HepG2 (cell line): Measurements from ENCODE around the gene TTYH2. TPM values are rescaled to one million over a fixed set of nuclear protein-coding genes. Genes with fewer than 3 reads are reported as not detected.

ENCODE experiments used
- ATAC-seq: fragments of 200-7000 bp; cut with Tn5 transposase; 3 replicates; pipeline ENCODE4 v1.9.1; 2020; ENCODE audit warnings: mild to moderate bottlenecking, moderate library complexity
- BruUV-seq: library from RNA; stranded (reverse); fragments of 400-500 nt; replicated peaks from 2 replicates; lab custom pipeline; 2021; lab: Mats Ljungman, UMichigan
- CTCF ChIA-PET: fragments of 300-600 bp; formaldehyde crosslinking; extraction: SDS; loops from one replicate; lab custom pipeline; 2021; ENCODE audit warnings: low total read pairs, inconsistent platforms, low intra/inter-chr PET ratio; lab: Yijun Ruan, JAX
- POLR2A ChIA-PET: fragments of 350-600 bp; sonication (Branson Sonifier 250); formaldehyde crosslinking; loops from one replicate; lab custom pipeline; 2020; ENCODE audit warnings: antibody characterized with exemption, inconsistent platforms; lab: Yijun Ruan, JAX
- DNase-seq: peaks from one replicate; pipeline ENCODE4 v3.0.0-alpha.2; 2015; ENCODE audit warnings: low spot score
- FAIRE-seq: peaks from 3 replicates; lab custom pipeline; 2011; peaks lifted over from hg19 to GRCh38; lab: Jason Lieb, UNC
- H2AFZ ChIP-seq: one replicate; pipeline ENCODE4 v1.6.1; 2011; ENCODE audit warnings: low read length, inconsistent platforms
- H3K27ac ChIP-seq: fragments of 300-600 bp; 3 replicates; pipeline ENCODE4 v1.8.0; 2011; ENCODE audit warnings: mixed run types, mild to moderate bottlenecking, mixed read lengths, low read length, inconsistent platforms; ENCODE audit not compliant: insufficient read depth; ENCODE audit errors: extremely low read length
- H3K27me3 ChIP-seq, 2 experiments: fragments of 200-600 bp in 1 of 2; 2 replicates in 1 of 2; 3 replicates in 1 of 2; pipeline versions ENCODE4 v1.6.0 to v1.8.0; 2011; ENCODE audit warnings: low read length in 2 of 2, mild to moderate bottlenecking in 2 of 2, moderate library complexity in 2 of 2, inconsistent platforms in 1 of 2; ENCODE audit not compliant: insufficient read depth in 2 of 2, control insufficient read depth in 1 of 2
- H3K36me3 ChIP-seq, 2 experiments: fragments of 200-600 bp in 1 of 2; replicated peaks in 1 of 2; 2 replicates in 1 of 2; 3 replicates in 1 of 2; pipeline versions ENCODE4 v1.5.1 to v1.8.0; 2011; ENCODE audit warnings: low read length in 2 of 2, inconsistent platforms in 1 of 2; ENCODE audit not compliant: insufficient read depth in 2 of 2, control insufficient read depth in 1 of 2
- H3K4me1 ChIP-seq: 2 replicates; pipeline ENCODE4 v1.5.1; 2012; ENCODE audit warnings: low read length, inconsistent platforms; ENCODE audit not compliant: insufficient read depth
- H3K4me2 ChIP-seq: 2 replicates; pipeline ENCODE4 v1.6.0; 2011; ENCODE audit warnings: low read depth, low read length, inconsistent platforms
- H3K4me3 ChIP-seq, 3 experiments: fragments of 200-600 bp in 1 of 3; sonication (generic), shearing (Covaris generic) in 1 of 3; replicated peaks in 1 of 3; 2 replicates each; pipeline ENCODE4 v1.5.1; 2011 to 2016; ENCODE audit warnings: low read length in 3 of 3, inconsistent platforms in 2 of 3, low read depth in 2 of 3, mild to moderate bottlenecking in 2 of 3, control low read depth in 1 of 3, mixed read lengths in 1 of 3; ENCODE audit not compliant: insufficient read depth in 1 of 3
- H3K79me2 ChIP-seq: one replicate; pipeline ENCODE4 v1.6.1; 2011; ENCODE audit warnings: low read length, inconsistent platforms; ENCODE audit not compliant: insufficient read depth
- H3K9ac ChIP-seq: 2 replicates; pipeline ENCODE4 v1.6.0; 2011; ENCODE audit warnings: mild to moderate bottlenecking, low read depth, low read length, inconsistent platforms; ENCODE audit not compliant: insufficient read depth
- H3K9me3 ChIP-seq: 2 replicates; pipeline ENCODE4 v1.5.1; 2012; ENCODE audit warnings: mild to moderate bottlenecking, low read length
- H4K20me1 ChIP-seq: 2 replicates; pipeline ENCODE4 v1.6.0; 2011; ENCODE audit warnings: inconsistent platforms, mild to moderate bottlenecking, low read length, moderate library complexity; ENCODE audit not compliant: insufficient read depth
- SMAD9 ChIP-seq: sonication (generic); formaldehyde crosslinking; IDR thresholded peaks from 2 replicates; pipeline ENCODE4 v1.5.1; 2020; ENCODE audit warnings: mild to moderate bottlenecking, missing genetic modification reagents
- SMARCC2 ChIP-seq: fragments of 450-650 bp; IDR thresholded peaks from 2 replicates; pipeline ENCODE4 v1.6.1; 2017; ENCODE audit warnings: antibody characterized with exemption, mild to moderate bottlenecking
- SNAI1 ChIP-seq: sonication (generic); formaldehyde crosslinking; IDR thresholded peaks from 2 replicates; pipeline ENCODE4 v1.5.0; 2020; ENCODE audit warnings: mild to moderate bottlenecking, missing genetic modification reagents, borderline replicate concordance
- TP53 ChIP-seq: sonication (generic); formaldehyde crosslinking; conservative IDR thresholded peaks from 2 replicates; pipeline ENCODE4 v1.4.0; 2020; ENCODE audit warnings: missing genetic modification reagents
- ZNF253 ChIP-seq: sonication (generic); formaldehyde crosslinking; IDR thresholded peaks from 2 replicates; pipeline ENCODE4 v1.8.0; 2022; ENCODE audit warnings: mild to moderate bottlenecking, missing genetic modification reagents, borderline replicate concordance
- ZNF761 ChIP-seq: sonication (generic); formaldehyde crosslinking; conservative IDR thresholded peaks from 2 replicates; pipeline ENCODE4 v1.4.0; 2020; ENCODE audit warnings: mild to moderate bottlenecking, missing genetic modification reagents
- WGBS: methylation state at CpG from one replicate; pipeline ENCODE4 v1.1.6; 2017; ENCODE audit warnings: low lambda C conversion rate; 5-methylcytosine and 5-hydroxymethylcytosine counted together
- in situ Hi-C: cut with HindIII; loops from 2 replicates; pipeline ENCODE4 v1.10.0; 2017; ENCODE audit warnings: low pct_unique_long_range_greater_than_20kb; ENCODE audit not compliant: extremely low pct_ligation_motif_present
- intact Hi-C: fragments of 100-400 bp; cut with micrococcal nuclease; formaldehyde crosslinking; loops from one replicate; pipeline ENCODE4 v1.10.0; 2022; ENCODE audit not compliant: unreplicated experiment
- polyA plus RNA-seq, 8 experiments: library from polyadenylated mRNA; depleted of rRNA in 3 of 8; stranded (reverse) in 7 of 8; unstranded in 1 of 8; fragments of >200 nt; fragmentation: Illumina TruSeq in 4 of 8; extraction: Trizol in 4 of 8; gene quantifications; 2 replicates each; pipeline versions ENCODE4 v1.2.1 to v1.2.3, GENCODE V29; 2011 to 2016; ENCODE audit warnings: low read depth in 4 of 8, missing spikeins in 1 of 8, mixed read lengths in 1 of 8; ENCODE audit not compliant: insufficient read depth in 1 of 8
- total RNA-seq, 5 experiments: library from RNA; depleted of rRNA; stranded (reverse); fragments of >200 nt; fragmentation: Illumina TruSeq; extraction: Trizol; gene quantifications; 2 replicates each; pipeline ENCODE4 v1.2.3, GENCODE V29; 2016; ENCODE audit warnings: low read depth in 1 of 5
- TF ChIP-seq, protein P1 (sequence below): sonication (generic); formaldehyde crosslinking; IDR thresholded peaks from 2 replicates; pipeline ENCODE4 v1.4.0; 2020; ENCODE audit warnings: missing genetic modification reagents, mild to moderate bottlenecking, borderline replicate concordance
- TF ChIP-seq, protein P2 (sequence below): sonication (generic); formaldehyde crosslinking; IDR thresholded peaks from 2 replicates; pipeline ENCODE4 v1.5.0; 2020; ENCODE audit warnings: missing genetic modification reagents, mild to moderate bottlenecking, borderline replicate concordance
- TF ChIP-seq, protein P3 (sequence below): IDR thresholded peaks from 2 replicates; pipeline ENCODE4 v1.6.1; 2016; ENCODE audit warnings: missing biosample characterization, missing genetic modification reagents, low read depth
- TF ChIP-seq, protein P4 (sequence below): sonication (generic); formaldehyde crosslinking; IDR thresholded peaks from 2 replicates; pipeline ENCODE4 v1.4.0; 2020; ENCODE audit warnings: missing genetic modification reagents
- TF ChIP-seq, protein P5 (sequence below): sonication (generic); formaldehyde crosslinking; IDR thresholded peaks from 2 replicates; pipeline ENCODE4 v1.8.1; 2023; ENCODE audit warnings: mild to moderate bottlenecking, missing genetic modification reagents, borderline replicate concordance
- TF ChIP-seq, protein P6 (sequence below): sonication (generic); formaldehyde crosslinking; IDR thresholded peaks from 2 replicates; pipeline ENCODE4 v1.8.0; 2022; ENCODE audit warnings: missing genetic modification reagents, mild to moderate bottlenecking, inconsistent platforms, borderline replicate concordance

The TTYH2 gene
- total and polyA plus RNA-seq, 2 of the 13 experiments (the other 11 are each of a cell fraction or from before 2014, with no cell fraction given), result 0.77 to 0.96 TPM

DNA sequence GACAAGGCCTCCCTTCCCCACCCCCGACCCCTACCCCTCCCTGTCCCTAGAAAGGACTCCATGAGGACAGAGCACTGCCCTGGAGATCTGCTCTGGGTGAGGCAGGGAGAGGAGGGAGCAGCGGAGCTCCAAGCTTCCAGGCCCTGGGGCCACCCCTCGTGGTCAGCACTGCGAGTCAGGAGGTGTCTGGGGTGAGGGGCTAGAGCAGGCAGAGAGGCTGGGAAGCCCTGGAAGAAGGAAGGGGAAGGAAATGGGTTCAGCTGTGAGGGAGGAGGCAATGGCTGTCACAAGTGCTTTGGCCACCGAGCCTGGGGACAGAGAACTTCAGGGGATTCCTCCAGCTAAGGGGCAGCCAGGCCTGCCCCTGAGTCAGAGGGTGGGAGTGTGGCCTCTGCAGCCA, 32.5 kb downstream of the TTYH2 start (continued):
- TF ChIP-seq, protein P1, sequence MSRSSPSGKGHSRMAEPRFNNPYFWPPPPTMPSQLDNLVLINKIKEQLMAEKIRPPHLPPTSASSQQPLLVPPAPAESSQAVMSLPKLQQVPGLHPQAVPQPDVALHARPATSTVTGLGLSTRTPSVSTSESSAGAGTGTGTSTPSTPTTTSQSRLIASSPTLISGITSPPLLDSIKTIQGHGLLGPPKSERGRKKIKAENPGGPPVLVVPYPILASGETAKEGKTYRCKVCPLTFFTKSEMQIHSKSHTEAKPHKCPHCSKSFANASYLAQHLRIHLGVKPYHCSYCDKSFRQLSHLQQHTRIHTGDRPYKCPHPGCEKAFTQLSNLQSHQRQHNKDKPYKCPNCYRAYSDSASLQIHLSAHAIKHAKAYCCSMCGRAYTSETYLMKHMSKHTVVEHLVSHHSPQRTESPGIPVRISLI, result no peak
- no peak for TF ChIP-seq SNAI1 (CRISPR knock-in tag)
- TF ChIP-seq, protein P2, sequence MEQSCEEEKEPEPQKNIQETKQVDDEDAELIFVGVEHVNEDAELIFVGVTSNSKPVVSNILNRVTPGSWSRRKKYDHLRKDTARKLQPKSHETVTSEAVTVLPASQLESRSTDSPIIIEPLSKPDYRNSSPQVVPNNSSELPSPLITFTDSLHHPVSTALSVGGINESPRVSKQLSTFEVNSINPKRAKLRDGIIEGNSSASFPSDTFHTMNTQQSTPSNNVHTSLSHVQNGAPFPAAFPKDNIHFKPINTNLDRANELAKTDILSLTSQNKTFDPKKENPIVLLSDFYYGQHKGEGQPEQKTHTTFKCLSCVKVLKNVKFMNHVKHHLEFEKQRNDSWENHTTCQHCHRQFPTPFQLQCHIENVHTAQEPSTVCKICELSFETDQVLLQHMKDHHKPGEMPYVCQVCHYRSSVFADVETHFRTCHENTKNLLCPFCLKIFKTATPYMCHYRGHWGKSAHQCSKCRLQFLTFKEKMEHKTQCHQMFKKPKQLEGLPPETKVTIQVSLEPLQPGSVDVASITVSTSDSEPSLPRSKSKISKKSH (CRISPR knock-in tag), result no peak
- no peak for TF ChIP-seq TP53 (CRISPR knock-in tag)
- TF ChIP-seq SMAD9, result no peak

DNA sequence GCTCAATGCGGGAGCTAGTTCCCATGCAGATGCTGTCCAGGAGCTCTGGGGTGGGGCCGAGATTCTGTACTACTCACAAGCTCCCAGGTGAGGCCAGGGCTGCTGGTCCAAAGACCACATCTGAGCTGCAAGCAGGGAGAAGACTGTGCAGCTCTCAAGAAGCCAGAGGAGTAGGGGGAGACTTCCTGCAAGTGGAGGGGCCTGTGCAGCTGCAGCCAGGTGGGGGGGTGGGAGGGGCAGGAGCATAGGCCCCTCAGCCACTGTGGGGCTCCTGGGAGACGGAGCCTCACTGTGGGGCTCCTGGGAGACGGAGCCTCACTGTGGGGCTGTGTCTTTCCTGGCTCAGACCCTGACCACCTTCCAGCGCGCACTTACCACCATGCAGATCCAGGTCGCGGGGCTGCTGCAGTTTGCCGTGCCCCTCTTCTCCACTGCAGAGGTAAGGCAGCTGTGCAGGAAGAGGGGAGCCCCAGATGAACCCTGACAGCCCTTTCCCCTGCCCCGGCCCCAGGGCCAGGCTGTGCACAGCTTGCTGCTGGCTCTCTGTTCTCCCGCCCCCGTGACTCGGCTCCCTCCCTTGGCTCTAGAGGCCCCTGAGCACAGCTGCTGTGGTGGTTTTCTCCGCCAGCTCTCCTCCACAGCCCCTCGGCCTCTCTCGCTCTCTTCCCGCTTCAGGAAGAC, 36.4 kb downstream of the TTYH2 start:
- ChIA-PET POLR2A (no interaction called here), CTCF (no interaction called here)
- Histone ChIP-seq H3K27ac (no peak overlapping the region), H3K27me3 (no peaks in the 10 kb centered on the region; a peak in 1 of 5 replicates), H3K4me2 (no peak overlapping the region), H3K36me3 (no peaks in the 10 kb centered on the region), H3K9me3 (no peaks in the 10 kb centered on the region), H3K79me2 (no peaks in the 10 kb centered on the region), H3K4me3 (no peak overlapping the region), H3K9ac (no peak overlapping the region), H2AFZ (no peak overlapping the region), H3K4me1 (peaks cover 6% of the 10 kb centered on the region), H4K20me1 (no peaks in the 10 kb centered on the region)
- FAIRE-seq (no peak), DNase-seq (no peak), ATAC-seq (no peak)
- in situ Hi-C loops (no loop called here), intact Hi-C loops (no loop called here)
- WGBS, result 56% methylated on average over 15 of the region's 17 CpGs
- BruUV-seq, result no TSS peak
- TF ChIP-seq, protein P3, sequence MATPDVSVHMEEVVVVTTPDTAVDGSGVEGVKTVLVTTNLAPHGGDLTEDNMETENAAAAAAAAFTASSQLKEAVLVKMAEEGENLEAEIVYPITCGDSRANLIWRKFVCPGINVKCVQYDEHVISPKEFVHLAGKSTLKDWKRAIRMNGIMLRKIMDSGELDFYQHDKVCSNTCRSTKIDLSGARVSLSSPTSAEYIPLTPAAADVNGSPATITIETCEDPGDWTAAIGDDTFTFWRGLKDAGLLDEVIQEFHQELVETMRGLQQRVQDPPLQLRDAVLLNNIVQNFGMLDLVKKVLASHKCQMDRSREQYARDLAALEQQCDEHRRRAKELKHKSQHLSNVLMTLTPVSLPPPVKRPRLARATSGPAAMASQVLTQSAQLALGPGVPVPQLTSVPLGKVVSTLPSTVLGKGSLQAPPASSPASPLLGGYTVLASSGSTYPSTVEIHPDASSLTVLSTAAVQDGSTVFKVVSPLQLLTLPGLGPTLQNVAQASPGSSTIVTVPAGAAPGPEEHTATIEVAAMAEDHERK (CRISPR knock-in tag), result no peak
- TF ChIP-seq ZNF253 (CRISPR knock-in tag), result no peak
- TF ChIP-seq, protein P4, sequence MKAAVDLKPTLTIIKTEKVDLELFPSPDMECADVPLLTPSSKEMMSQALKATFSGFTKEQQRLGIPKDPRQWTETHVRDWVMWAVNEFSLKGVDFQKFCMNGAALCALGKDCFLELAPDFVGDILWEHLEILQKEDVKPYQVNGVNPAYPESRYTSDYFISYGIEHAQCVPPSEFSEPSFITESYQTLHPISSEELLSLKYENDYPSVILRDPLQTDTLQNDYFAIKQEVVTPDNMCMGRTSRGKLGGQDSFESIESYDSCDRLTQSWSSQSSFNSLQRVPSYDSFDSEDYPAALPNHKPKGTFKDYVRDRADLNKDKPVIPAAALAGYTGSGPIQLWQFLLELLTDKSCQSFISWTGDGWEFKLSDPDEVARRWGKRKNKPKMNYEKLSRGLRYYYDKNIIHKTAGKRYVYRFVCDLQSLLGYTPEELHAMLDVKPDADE (CRISPR knock-in tag), result no peak
- no peak for TF ChIP-seq SMARCC2
- TF ChIP-seq, protein P5, sequence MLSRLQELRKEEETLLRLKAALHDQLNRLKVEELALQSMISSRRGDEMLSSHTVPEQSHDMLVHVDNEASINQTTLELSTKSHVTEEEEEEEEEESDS (CRISPR knock-in tag), result no peak
- TF ChIP-seq ZNF761 (CRISPR knock-in tag), result no peak
- TF ChIP-seq, protein P6, sequence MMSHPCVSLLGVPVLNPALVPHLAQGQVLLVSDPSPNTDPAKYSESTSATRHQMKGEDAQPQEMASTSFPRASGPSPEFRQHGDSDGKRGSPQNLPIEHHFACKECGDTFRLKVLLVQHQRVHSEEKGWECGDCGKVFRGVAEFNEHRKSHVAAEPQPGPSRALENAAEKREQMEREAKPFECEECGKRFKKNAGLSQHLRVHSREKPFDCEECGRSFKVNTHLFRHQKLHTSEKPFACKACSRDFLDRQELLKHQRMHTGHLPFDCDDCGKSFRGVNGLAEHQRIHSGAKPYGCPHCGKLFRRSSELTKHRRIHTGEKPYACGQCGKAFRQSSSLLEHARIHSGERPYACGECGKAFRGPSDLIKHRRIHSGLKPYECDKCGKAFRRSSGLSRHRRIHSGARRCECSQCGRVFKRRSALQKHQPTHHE, result no peak
